Ecto neural progenitor cell (in vitro differentiated cells): ENCODE data around the gene ZMIZ1.

Experiments
- DNase-seq: peaks from one replicate; pipeline ENCODE4 v3.0.0-alpha.2; 2018; ENCODE audit warnings: low spot score

ZMIZ1 gene, protein sequence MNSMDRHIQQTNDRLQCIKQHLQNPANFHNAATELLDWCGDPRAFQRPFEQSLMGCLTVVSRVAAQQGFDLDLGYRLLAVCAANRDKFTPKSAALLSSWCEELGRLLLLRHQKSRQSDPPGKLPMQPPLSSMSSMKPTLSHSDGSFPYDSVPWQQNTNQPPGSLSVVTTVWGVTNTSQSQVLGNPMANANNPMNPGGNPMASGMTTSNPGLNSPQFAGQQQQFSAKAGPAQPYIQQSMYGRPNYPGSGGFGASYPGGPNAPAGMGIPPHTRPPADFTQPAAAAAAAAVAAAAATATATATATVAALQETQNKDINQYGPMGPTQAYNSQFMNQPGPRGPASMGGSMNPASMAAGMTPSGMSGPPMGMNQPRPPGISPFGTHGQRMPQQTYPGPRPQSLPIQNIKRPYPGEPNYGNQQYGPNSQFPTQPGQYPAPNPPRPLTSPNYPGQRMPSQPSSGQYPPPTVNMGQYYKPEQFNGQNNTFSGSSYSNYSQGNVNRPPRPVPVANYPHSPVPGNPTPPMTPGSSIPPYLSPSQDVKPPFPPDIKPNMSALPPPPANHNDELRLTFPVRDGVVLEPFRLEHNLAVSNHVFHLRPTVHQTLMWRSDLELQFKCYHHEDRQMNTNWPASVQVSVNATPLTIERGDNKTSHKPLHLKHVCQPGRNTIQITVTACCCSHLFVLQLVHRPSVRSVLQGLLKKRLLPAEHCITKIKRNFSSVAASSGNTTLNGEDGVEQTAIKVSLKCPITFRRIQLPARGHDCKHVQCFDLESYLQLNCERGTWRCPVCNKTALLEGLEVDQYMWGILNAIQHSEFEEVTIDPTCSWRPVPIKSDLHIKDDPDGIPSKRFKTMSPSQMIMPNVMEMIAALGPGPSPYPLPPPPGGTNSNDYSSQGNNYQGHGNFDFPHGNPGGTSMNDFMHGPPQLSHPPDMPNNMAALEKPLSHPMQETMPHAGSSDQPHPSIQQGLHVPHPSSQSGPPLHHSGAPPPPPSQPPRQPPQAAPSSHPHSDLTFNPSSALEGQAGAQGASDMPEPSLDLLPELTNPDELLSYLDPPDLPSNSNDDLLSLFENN

DNA sequence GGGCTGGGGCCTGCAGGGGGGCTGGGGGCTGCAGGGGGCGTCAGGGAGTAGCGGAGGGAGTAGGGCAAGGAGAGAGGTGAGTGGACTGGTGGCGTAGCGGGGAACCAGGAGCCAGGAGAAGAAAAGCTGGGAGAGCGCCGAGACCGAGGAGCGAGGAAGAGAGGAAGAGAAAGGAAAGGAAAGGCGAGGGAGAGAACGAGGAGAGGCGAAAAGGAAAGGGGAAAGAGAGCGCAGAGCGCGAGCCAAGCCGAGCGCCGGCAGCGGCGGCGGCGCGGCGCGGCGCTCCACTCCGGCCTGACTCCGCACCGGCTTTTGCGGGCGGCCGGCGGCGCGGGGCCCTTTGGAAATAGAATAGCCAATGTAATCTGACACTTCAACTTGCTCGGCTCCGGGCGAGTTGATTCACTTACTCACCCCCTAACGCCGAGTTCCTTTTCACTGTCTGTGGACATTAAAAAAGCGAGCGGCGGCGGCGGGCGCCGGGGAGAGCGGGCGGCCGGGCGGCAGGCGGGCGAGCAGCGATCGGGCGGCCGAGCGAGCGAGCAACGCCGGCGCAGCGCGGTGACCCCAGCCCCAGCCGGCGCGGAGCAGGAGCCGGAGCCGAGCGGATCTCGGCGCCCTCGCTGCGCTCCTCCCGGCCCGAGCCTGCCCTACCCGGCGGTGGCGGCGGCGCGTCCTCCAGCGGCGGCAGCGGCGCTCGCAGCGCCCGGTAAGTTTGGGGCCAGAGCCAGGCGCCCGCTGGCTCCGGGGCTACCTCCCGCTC, at the start of gene ZMIZ1:
Gene ZMIZ1, plus strand, starts transcription at position 405 of the 763 bp plus-strand sequence. CDS start 132,667 bp downstream, outside the sequence.
- DNase-seq = peak; percentile 93

DNA sequence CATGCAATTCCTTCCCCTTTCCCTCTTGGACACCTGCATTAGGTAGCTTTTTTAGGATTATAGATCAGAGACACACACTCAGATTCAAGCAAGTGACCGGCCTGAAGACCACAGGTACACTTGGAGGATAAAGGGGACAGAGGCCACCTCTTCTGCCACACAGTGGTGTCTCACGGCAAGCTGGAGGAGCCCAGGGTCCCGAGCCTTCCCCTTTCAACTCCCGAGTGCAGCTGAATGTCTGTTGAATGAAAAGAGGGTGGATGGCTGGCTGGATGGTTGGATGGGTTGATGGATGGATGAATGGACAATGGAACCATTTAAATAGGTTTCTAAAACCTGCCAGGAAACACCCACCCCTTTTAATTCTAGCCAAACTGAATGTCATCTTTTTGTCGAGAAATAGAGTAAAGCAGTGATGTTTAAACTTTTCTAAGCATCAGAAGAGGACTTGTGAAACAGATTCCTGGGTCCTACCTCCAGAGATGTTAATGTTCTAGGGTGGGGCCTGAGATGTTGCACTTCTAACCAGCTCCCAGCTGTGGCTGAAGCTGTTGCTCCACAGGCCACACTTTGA, 49.2 kb upstream of the ZMIZ1 start:
- DNase-seq = no peak

DNA sequence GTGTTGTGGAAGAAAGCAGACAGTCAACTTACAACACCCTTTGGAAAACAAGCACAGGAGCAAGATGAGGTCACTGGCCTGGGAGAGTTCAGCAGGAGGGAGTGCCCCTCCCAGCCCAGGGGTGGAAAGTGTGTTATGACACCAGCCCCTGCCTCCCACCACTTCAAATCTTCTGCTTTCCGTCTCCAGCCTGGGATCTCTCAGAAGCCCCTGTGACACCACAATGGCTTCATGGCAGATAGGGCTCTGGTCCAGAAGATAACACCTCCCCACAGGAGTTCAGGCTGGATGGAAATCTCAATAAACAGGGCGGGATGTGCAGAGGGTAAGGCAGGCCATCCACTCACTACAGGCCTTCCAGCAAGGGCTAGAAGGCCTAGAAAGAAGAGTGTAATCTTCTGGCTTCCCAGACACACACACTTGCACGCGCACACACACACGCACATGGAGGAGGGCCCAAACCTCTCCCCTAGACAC, 48.7 kb upstream of the ZMIZ1 start:
- DNase-seq = no peak

DNA sequence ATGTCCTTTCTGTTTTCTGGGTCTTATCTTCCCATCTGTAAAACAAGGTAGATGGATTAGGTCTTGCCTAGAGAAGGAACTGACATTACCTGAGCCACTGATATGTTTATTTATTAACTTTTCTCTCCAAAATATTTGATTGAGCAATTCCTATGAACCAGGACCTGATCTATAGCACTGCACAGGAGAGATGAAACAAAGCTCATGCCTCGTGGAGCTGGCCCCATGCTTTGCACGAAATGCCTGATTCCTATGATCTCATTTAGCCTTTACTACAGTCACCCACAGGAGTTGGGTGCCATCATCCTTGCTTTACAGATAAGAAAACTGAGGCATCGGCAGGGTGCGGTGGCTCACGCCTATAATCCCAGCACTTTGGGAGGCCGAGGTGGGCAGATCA, 48.2 kb upstream of the ZMIZ1 start:
- DNase-seq = no peak

DNA sequence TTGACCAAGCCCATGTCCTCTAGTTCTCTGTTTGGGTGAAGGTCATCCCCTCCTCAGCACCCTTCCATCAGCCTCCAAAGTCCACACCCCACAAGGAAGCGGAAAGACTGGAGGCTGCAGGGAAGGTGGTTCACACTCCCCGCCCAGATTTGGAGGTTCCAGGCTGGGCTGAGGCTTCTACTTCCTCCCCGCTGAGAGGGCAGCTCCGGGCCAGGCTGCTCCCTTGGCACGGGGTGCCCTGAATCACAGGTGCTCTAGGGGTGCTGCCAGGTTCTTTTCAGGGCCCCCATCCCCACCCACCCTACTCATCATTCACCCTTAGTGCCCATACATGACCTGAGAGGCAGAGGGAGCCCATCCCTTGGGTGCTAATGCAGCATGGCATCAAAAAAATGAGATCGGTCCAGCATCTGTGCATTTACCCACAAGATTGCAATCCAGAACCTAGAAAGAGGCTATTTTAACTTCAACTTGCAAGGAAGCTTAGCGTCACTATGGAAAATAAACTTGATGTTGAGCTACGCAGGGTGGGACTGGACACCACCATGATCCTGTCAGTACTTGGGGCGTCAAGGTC, 47.3 kb upstream of the ZMIZ1 start:
- no peak for DNase-seq

DNA sequence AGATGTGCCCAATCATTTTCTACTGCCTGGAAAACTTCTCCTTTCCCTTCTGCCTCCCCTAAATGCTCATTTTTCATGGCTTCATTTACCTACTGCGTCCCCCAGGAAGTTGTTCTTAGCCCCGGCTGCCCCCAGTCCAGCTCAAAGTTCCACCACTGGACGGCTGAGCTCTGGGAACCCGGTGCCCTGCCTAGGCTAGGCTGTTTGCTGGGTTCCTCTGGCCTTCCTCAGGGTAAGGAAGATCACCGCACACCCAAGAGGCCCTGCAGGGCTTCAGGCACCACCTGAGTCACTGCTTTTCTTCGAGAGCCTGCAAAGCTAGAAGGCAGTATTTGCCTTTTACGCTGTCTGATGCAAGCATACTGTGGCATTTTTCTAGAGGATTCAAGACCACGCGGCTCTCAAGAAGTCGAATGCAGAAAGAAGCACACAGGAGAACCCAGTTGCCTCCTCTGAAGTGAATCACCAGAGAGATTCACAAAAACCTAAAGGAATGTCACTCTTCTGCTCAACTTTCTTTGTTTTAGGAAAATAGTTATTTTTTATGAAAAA, 46.7 kb upstream of the ZMIZ1 start:
- no peak for DNase-seq

DNA sequence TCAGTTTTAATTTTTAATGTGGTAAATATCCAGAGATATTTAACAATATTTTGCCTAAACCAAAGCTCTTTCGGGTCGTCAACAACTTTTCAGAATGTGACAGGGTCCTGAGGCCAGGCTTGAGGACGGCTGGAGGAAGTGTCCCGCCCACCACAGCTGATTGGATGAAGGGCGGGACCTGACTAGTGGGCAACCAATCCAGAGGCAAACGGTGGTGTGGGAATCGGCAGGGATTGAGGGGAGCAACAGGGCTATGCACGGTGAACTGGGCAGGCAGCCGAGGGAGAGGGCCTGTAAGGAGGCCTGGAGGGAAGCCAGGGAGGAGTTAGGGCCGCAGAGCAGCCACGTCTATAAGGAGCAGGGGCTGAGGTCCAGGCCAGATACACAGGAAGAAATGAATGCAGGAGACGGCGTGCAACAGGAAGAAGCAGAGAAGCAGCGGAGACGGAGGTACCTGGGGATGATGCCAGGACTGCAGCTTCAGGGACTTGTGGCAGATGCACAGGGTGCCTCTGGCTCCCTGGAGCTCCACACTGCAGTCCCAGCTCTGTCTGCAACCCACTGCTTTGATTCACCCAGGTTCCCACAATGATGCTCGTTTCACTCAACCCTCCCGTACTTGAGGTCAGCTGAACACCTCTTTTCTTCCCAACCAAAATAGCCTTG, 46.1 kb upstream of the ZMIZ1 start:
- DNase-seq = no peak

DNA sequence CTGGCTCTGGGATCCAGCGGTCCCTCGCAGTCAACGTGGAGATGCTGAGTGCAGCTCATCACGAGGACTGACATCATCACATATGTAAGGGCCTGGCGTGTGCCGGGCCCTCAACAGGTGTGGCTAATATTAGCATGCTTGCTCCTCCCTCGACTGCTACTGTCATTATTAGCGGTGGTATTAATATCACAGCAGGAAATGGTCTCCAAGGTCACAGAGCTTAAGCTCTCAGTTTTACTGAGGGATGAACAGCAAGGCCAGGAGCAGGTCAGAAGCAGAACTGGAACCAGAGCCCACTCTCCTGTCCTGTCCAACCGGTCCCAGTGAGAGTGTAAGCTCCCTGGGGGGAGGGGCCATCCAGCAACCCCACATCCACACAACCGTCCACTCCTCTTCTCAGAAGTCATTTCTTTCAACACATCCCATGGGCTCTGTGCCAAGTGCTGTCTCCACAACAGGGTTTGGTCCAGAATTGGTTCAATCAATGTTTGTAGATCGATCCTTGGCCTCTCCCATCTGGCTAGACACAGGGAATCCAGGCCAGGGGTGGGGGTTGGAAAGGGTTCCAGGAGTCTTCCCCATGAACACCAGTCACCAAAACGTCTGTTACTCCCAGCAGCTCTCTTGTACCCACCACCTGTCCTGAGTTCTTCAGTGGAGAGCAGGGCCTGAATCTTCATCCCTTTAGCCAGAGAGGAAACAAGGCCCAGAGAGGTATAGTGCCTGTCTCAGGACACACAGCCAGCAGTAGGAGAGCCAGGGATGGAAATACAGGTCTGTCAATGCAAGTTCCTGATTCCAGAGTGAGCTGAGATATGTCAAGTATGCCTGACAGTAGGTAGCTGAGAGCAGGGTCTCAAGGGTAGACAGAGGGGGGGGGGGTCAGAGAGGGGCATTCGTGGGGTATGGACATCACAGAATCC, 45.3 kb upstream of the ZMIZ1 start:
- DNase-seq = no peak

DNA sequence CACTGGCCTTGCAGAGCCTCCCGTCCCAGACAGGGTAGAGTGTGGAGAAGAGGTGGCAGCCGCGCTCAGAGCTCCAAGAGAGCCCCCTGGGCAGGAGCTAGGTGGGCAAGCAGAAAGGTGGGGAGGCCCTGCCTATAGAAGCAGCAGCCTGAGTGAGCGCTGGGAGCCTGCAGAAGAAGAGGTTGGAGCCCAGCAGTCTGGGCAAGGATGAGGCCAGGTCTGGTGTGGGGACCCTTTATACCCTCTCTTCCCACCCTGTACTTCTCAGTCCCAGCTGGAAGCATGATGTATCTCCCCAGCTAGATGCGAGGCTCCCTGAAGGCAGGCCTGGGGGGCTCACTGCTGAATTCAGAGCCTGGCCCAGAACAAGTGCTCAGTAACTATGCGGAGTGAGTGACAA, 44.5 kb upstream of the ZMIZ1 start:
- no peak for DNase-seq

DNA sequence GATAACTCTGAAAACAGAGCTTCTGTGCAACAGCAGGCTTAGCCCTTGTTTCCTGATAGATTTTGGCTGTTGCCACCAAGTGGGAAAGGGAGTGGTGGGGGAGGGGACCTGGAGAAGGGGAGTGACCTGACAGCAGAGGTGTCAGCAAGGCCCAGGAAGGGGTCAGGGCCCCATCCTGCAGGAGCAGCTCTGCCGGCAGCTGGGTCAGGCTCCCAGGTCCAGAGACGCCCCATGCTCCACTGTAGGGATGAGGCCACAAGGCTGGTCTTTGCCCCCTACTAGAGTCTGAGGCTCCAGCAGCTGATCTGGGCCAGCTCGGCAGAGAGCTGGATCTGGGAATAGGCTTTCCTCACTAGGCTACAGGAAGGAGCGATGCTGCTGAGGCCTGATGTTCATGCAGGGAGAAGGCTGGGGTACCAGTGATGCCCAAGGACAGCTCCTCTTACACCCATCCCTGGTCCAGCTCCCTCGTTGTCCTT, 44.0 kb upstream of the ZMIZ1 start:
- no peak for DNase-seq

DNA sequence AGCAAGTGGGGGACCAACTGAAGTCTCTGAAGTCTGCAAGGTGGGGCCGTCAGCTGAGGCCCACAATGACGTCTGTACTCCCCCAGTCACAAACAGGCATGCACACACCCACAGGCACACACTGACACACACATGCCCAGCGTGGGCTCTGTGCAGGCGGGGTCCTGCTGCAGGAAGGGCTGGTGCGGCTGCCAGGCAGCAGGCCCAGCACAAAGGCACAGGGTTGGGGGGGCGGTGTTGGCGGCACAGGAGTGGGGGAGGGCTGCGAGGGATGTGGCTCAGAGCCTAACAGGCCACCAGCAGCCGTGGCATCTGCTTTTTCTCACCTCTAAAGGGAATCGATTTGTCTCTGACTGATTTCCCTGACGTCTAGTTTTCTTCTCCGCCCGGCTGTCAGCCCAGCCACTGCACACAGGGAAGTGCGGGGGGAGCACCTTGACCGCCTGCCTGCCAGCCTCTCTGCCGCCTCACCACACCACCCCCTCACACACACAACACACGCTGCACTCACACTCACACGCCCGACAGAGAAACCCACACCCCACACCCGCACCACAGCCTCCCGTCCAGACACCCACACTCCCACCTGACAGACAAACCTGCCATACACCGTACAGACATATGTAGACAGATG, 43.5 kb upstream of the ZMIZ1 start:
- DNase-seq = no peak

DNA sequence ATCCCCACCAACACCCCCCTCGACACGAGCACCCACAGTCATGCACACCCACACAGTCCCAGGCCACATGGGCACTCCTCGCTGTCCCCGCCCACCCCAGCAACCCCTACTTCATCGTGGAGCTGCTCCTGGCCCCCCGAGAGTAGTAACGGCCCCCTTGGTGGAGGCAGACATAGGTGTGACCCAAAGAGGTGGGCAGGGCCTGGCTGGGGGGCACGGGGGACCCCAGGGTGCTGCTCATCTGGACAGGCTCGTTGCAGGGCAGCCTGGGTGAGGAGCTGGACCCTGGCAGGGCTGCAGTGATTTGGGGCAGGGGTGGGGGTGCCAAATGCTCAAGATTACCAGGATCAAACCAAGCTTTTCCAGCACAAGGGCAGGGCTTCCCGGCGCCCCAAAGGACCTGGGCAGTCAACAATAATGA, 42.4 kb upstream of the ZMIZ1 start:
- no peak for DNase-seq

DNA sequence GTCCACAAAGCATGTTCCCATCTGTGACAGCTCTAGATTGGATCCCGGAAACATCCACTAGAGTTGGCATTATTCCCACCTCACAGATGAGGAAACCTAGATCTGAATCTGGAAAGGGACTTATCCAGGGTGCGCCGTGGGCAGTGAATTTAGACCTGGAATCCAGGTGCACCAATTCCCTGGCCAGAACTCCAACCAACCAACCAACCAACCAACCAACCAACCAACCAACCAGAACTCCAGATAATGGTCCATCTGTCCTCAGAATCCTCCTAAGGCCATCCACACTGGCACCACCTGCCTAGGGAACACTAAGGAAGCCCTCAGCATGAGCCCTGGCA, 42.0 kb upstream of the ZMIZ1 start:
- no peak for DNase-seq

DNA sequence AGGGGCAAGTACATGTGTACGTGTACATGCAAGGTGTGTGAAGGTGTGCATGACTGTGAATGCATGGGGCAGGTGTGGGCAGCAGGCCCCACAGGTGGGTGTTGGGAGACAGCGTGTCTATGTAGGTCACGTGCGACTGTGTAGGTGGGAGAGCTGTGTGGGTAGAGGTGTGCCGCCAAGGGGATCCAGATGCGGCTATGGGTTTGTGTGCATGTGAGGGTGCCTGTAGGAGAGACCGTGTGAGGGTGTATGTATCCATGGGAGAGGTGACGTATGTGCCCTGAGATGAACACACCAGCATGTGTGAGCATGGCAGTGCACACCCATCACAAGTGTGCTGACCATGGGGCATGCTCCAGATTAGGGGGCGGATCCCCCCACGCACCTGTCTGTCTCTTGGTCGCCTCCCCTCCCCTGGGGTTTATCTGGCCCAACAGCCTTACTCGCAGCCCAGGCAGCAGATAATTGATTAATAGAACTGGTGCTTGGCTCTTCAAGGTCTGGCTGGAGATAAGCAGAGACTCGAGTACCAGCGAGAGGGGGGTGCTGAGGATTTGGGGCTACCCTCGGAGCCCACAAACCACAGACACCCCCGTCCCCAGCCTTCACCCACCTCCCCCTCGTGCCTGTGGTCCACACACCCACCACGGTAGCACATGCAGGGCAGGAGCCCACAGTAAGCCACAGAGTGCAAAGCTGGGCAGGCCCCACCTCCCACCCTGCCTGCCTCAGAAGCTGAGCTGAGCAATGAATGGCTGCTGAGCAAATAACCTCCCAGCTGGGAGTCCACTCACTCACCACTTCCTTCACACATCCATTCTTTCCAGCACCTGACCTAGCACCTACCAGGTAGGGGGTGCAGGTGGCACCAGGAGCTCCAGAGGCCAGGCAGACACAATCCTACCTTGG, 41.4 kb upstream of the ZMIZ1 start:
- DNase-seq = no peak

DNA sequence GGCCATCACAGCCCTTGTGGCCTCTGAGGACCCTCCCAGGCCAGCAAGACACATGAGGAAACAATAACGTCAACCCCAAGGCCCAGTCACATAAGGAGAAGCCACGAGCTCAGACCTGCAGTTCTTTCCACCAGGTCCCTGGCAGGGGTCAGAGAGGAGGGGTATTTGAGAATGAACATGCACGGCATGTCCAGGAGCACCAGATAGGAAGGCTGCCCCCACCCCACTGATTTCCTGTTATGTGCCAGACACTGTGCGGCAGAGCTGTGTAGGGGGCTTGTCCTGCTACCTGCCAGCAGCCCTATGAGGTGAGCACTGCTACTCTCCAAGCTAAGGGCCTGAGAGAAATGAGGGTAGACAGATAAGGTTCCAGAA, 40.7 kb upstream of the ZMIZ1 start:
- DNase-seq = no peak

DNA sequence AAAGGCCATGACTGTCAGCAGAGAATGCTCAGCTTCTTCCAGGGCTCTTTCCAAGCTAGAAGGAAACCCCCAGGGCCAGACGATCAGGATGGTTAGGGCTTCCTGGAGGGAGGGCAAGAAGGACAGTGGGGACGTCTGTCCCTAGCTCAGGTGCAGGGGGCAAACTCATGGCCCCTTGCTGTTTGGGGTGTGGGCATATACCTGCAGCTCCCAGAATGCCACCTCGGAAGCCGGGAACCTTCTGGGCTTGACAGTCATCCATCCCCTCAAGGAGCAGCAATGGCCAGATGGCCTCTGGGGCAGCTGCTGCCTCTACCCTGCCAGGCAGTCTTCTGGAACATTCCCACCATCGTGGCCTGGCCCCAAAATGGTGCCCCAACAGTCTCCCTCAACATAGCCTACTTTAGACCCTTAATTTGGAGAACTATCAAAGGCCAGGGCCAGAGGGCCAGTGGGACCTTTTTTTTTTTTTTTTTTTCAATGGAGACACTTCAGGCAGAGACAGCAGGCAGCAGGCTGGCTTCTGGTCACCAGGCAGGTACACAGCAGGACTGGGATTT, 40.2 kb upstream of the ZMIZ1 start:
- DNase-seq = no peak
